ENCODE data around the gene SLC5A5. TPM values are rescaled to one million over a fixed set of nuclear protein-coding genes. Genes with fewer than 3 reads are reported as not detected.

The SLC5A5 gene
- 1.6 and 2.2 TPM in 2 replicates for total RNA-seq

- intact Hi-C loops (cut with micrococcal nuclease), result loop anchor here (5.0 kb wide), 2 partner anchors 125 to 155 kb away; partner anchors contain the start of gene MAP1S
Observed at GRCh38 chr19:17871878-17872250, at the start of gene SLC5A5. Gene SLC5A5, plus strand, starts transcription at chr19:17871945. Its CDS starts 375 bp downstream, at chr19:17872320.

- intact Hi-C loops (cut with micrococcal nuclease), result no loop called here
Observed at GRCh38 chr19:17824339-17824738, 47.4 kb upstream of the SLC5A5 start.

- intact Hi-C loops (cut with micrococcal nuclease), result no loop called here
Observed at GRCh38 chr19:17826508-17827056, 45.2 kb upstream of the SLC5A5 start.

- intact Hi-C loops (cut with micrococcal nuclease), result loop anchor here (1.0 kb wide), 2 partner anchors 12 to 44 kb away; no protein-coding TSS in a partner anchor
Observed at GRCh38 chr19:17829855-17830566, 41.7 kb upstream of the SLC5A5 start.

- intact Hi-C loops (cut with micrococcal nuclease), result loop anchor here (1.0 kb wide), 2 partner anchors 12 to 44 kb away; no protein-coding TSS in a partner anchor
Observed at GRCh38 chr19:17830567-17831418, 41.0 kb upstream of the SLC5A5 start.

- intact Hi-C loops (cut with micrococcal nuclease), result no loop called here
Observed at GRCh38 chr19:17831419-17831888, 40.3 kb upstream of the SLC5A5 start.

GRCh38 chr19:17832443-17833208 lies 39.1 kb upstream of the SLC5A5 start:
- intact Hi-C loops (cut with micrococcal nuclease), result no loop called here

GRCh38 chr19:17834350-17835181 lies 37.2 kb upstream of the SLC5A5 start:
- intact Hi-C loops (cut with micrococcal nuclease), result no loop called here

GRCh38 chr19:17835182-17836006 lies 36.4 kb upstream of the SLC5A5 start:
- intact Hi-C loops (cut with micrococcal nuclease), result no loop called here

- intact Hi-C loops (cut with micrococcal nuclease), result no loop called here
Observed at GRCh38 chr19:17836530-17836929, 35.2 kb upstream of the SLC5A5 start.

- intact Hi-C loops (cut with micrococcal nuclease), result no loop called here
Observed at GRCh38 chr19:17837972-17838371, 33.8 kb upstream of the SLC5A5 start.

- intact Hi-C loops (cut with micrococcal nuclease), result no loop called here
Observed at GRCh38 chr19:17840019-17840418, 31.7 kb upstream of the SLC5A5 start.

GRCh38 chr19:17841371-17841809 lies 30.4 kb upstream of the SLC5A5 start:
- intact Hi-C loops (cut with micrococcal nuclease), result no loop called here

- intact Hi-C loops (cut with micrococcal nuclease), result loop anchor here (1.0 kb wide), 2 partner anchors 12 to 13 kb away; no protein-coding TSS in a partner anchor
Observed at GRCh38 chr19:17841810-17842662, 29.7 kb upstream of the SLC5A5 start.

- intact Hi-C loops (cut with micrococcal nuclease), result loop anchor here (1.0 kb wide), 2 partner anchors 12 to 13 kb away; no protein-coding TSS in a partner anchor
Observed at GRCh38 chr19:17842663-17843291, 29.0 kb upstream of the SLC5A5 start.

GRCh38 chr19:17843292-17843827 lies 28.4 kb upstream of the SLC5A5 start:
- intact Hi-C loops (cut with micrococcal nuclease), result no loop called here

- intact Hi-C loops (cut with micrococcal nuclease), result no loop called here
Observed at GRCh38 chr19:17843908-17844490, 27.7 kb upstream of the SLC5A5 start.

Measured in T-helper 1 cell treated with Interleukin-12 subunit alpha and Interleukin-12 subunit beta and Interleukin-4 antibody, amounts not matched to agents 30 ng/mL and 1 ng/mL, for 36 hours (primary cell).